DMS153 treated with DMSO at 0.1 percent for 48 hours (cell line): Measurements from ENCODE around the gene NSUN2.
"Not testable (repeated sequence)": the region's sequence is repeated elsewhere in the genome, so short reads cannot be mapped to it uniquely, and the experiment has no call there.

ENCODE experiments used
- DNase-seq: peaks from one replicate; lab custom pipeline; 2025; ENCODE audit not compliant: unreplicated experiment; lab: John Stamatoyannopoulos, UW

Gene NSUN2

GRCh38 chr5:6645571-6646362 lies 12.9 kb upstream of the NSUN2 start:
- DNase-seq: not testable (repeated sequence)

DNA sequence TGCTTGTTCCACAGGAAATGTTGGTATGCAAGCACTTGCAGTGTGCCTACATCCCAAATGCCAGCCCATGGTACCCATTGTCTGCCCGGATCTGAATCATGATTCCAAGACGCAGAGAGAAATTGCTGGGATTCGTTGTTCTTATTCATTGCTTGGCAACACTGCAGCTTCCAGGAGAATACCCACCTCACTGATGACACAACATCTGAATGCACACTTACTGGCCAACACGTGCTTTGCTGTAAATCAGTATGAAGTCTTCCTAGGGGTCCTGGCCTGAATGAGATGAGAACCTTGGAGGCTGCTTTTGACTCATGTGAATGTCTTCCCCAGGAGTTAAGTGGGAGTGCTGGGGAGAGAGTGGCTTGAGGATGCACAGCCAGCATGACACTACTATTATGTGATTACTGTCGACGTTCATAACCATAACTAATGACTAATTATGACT lies 12.0 kb upstream of the NSUN2 start:
- DNase-seq: no peak

DNA sequence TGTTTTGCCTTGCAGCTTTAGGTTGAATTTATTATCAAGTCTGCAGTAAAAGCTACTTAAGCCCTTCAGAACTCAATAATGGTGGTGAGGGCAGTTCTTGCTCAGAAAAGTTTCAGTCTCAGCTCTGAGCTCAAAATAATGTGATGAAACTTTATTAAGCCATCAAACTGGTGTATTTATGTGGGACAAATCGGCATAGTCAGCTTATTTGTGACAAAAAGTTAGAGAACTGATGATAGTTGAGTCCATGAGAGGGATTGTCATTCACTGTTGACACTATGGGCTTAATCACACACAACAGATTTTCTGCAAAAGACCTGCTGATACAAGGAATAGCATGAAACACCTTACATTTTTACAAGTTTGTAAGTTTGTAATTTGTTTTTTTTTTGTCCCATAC lies 9.8 kb upstream of the NSUN2 start:
- DNase-seq: no peak

GRCh38 chr5:6638236-6638635 lies 5.4 kb upstream of the NSUN2 start:
- no peak for DNase-seq

GRCh38 chr5:6637590-6637989 lies 4.7 kb upstream of the NSUN2 start:
- DNase-seq: no peak

DNA sequence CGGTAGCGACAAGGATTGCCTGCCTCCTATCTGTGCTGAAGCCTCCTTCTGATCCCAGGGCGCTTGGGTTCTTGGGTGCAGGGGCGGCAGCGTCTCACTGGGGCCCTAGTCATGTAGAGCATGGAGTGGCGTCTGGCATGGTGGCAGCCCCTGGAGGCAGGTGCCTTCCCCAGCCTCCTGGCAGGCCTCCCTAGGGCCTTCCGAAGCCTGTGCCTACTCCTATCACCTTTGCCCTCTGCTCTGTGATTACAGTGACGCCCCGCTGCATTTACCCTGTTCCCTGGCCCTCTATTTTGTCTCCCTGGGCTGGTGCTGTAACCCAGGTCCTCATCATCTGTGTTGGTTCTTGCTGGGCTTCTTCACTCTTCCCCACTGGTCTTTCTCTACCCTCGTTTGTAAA lies 4.2 kb upstream of the NSUN2 start:
- no peak for DNase-seq

GRCh38 chr5:6636293-6636692 lies 3.4 kb upstream of the NSUN2 start:
- DNase-seq: peak; percentile 29

DNA sequence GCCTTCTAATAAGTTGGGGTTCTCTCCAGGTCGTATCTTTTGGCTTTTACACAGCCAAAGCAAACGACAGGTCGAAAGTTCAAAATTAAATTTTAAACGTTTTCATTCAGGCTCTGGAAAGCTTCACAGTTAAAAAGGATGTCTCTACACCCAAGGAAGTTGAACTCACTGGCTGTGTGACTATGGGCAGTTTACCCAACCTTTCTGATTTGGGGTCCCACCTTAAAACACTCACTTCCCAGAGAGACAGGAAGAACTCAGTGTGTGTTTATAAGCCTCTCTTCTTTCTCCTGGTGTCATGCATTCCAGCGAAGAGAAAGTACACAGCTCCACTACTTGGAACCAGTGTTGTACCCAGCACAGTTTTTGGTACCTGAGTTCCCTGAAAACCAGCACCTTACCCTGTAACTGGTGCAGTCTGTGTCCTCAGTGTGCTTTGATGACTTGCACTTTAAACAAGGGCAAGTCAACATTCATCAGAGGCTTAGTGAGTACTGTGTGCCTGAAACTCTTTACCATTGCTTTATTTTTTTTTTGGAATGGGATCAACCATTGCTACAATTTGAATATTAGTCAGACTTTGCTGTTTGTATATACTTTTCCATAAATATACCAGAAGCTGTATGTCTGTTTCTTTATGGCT lies 2.1 kb upstream of the NSUN2 start:
- DNase-seq: no peak

GRCh38 chr5:6634306-6634705 lies 1.5 kb upstream of the NSUN2 start:
- DNase-seq: no peak

DNA sequence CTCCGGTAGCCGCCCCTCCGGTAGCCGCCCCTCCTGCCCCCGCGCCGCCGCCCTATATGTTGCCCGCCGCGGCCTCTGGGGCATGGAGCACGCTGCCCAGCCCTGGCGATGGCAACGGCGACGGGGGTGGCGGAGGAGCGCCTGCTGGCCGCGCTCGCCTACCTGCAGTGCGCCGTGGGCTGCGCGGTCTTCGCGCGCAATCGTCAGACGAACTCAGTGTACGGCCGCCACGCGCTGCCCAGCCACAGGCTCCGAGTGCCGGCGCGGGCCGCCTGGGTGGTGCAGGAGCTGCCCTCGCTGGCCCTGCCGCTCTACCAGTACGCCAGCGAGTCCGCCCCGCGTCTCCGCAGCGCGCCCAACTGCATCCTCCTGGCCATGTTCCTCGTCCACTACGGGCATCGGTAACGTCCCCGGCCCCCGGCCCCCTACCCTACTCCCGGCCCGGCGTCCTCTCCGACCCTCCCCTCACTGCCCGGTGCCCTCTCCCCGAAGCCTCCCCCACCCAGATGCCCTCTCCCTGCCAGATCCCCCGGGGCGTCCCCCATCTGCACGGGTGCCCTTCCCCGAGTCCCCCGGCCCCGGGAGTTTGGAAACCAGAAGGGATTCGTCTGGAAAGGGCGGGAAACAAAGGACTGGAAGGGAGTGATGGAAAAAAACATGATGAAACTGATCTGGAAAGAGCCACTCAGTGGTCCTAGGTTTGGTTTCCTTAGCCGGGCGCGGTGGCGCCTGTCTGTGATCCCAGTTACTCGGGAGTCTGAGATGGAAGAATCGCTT lies 813 bp upstream of the NSUN2 start:
- peak; percentile 82 for DNase-seq

GRCh38 chr5:6632324-6632887 lies 438 bp downstream of the NSUN2 start:
- no peak for DNase-seq

DNA sequence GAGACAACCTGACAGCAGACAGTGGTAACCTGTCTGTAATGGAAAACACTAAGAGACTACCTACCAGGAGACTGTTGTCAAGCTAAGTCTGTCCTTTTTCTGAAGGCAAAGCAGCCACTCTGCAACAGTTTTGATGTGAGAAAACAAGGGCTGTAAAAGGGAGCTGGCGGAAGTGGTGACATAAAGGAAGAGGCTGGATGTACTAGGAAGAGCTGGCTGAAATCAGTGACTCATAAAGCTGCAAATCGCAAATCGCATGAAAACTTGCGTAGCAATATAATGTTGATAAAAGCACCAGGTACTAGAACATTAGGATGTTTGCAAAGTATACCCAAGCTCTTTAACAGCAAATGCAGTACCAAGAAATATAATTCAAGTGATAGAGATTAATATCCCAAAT lies 1.4 kb downstream of the NSUN2 start:
- no peak for DNase-seq

GRCh38 chr5:6626508-6626907 lies 6.3 kb downstream of the NSUN2 start:
- DNase-seq: no peak

- no peak for DNase-seq
Observed at GRCh38 chr5:6623941-6624340, 8.9 kb downstream of the NSUN2 start.

- DNase-seq: no peak
Observed at GRCh38 chr5:6623228-6623627, 9.6 kb downstream of the NSUN2 start.

- no peak for DNase-seq
Observed at GRCh38 chr5:6616632-6617031, 16.2 kb downstream of the NSUN2 start.

GRCh38 chr5:6615034-6615815 lies 17.6 kb downstream of the NSUN2 start:
- DNase-seq: no peak

- no peak for DNase-seq
Observed at GRCh38 chr5:6611334-6612256, 21.2 kb downstream of the NSUN2 start.

DNA sequence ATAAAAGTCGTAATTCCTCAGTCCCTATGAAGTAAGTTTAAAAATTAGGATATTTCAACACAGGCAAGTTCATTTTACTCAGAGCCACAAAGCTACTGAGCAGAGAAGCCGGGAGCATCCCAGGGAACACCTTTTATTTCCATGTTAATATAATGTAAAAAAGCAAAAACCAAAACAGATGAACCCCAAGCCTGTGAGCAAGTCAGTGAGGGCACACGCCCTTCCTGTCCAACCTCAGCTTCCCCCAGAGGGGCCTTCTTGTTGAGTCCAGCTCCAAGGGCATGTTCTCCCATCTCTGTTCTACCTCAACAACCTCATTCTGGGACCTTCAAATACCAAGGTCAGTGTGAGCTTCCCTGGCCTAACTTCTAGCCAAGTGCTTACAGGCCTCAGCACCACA lies 24.8 kb downstream of the NSUN2 start:
- DNase-seq: no peak

DNA sequence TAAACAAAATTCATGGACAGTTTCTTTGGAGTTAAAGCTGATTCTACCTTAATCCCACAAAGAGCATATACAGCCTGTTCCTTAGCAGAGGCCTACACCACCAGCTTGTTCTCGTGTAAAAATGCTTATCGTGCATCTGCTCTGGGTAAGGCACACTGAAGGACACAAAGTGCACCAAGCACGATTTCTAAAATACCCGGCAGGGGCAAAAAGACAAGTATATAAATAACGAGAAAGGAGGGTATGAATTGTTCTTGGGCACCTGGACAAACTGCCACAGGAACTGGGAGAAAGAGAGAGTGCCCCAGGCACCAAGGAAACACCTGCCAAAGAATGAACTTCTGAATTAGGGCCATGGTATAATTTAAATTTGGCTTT lies 25.3 kb downstream of the NSUN2 start:
- no peak for DNase-seq
